Kidney tubule cell (primary cell): Measurements from ENCODE around the gene TASP1.
"Not testable (repeated sequence)": the region's sequence is repeated elsewhere in the genome, so short reads cannot be mapped to it uniquely, and the experiment has no call there.

Experiments used
- DNase-seq: peaks from one replicate; pipeline ENCODE4 v3.0.0-alpha.2; 2018; ENCODE audit warnings: low spot score

Gene TASP1, protein sequence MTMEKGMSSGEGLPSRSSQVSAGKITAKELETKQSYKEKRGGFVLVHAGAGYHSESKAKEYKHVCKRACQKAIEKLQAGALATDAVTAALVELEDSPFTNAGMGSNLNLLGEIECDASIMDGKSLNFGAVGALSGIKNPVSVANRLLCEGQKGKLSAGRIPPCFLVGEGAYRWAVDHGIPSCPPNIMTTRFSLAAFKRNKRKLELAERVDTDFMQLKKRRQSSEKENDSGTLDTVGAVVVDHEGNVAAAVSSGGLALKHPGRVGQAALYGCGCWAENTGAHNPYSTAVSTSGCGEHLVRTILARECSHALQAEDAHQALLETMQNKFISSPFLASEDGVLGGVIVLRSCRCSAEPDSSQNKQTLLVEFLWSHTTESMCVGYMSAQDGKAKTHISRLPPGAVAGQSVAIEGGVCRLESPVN

DNA sequence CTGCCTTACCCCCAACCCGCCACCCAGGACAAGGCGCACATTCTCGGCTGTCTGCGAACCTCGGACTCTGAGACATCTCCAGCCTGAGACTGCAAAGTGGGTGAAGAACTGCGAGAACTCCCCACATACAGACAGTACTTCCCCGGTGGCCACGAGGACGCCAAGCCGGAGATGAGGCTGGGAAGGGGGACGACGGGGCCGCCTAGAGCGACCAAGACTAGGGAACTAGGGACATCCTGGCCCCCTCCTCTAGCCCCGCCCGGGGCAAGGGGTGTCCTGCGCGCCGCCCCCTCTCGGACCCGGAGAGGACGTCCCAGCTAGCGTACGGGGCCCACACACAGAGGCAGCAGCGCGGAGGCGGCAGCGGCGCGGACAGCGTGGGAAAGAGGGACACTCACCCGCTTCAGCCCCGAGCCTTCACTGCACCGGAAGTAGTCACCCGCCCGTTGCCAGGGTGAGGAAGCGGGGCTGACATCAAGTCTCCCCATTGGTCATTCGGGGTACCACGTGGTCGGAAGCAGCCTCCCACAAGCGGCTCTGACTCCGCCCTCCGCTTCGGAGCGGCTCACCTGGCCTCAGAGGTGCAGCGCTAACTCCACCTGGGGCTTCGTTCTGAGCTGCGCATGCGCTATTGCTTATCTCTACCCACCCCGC is at the start of gene TASP1:
TASP1 (minus strand) TSS at position 437 of the 654 bp plus-strand sequence. CDS start 8,854 bp downstream, outside the sequence.
- DNase-seq, result peak; percentile 98

DNA sequence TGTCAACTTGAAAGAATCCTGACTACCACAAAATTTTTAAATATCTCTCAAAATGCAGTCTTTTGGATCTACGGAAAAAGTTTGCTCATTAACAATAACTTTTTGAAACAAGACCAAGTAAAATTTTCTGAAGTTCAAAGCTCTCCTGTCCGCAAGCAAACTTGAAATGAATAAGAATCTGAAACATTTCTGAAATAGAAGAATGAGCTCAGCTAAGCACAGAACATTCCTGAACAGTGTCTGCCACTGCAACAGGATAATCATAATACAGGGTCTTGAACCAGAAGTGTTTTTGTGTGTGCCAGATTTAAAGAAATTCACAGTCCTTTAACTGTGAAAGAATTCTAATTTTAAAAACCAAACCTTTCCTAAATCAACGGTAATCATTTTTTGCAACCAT is 49.1 kb upstream of the TASP1 start:
- DNase-seq, result no peak

GRCh38 chr20:13685623-13686022 is 46.9 kb upstream of the TASP1 start:
- no peak for DNase-seq

DNA sequence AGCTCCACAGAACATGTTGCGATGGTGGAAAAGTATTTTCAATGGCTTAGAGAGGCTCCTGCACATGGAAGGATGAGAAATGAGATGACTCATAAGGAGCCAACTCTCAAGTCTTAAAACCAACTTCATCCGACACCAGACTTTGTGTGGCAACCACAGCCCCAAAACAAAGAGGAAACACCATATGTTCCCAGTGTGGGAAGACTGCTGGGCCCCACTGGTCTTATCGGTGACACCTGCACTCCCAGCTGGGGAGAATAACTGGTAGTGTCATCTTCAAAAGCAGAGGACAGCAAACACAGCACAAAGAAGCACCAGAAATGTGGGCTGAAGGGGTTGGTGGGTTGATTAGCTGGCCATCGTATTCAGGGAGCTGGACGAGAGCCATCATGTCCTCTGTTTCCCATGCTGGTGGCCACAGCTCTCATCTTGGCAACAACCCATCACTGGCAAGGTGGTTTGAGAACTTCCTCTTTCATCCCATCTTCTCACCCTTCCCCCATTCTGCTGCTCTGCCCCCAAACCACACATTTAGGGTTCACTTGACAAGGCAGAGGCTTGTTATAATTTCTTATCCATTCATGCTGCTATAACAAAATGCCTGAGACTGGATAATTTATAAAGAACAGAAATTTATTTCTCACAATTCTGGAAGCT is 46.0 kb upstream of the TASP1 start:
- DNase-seq, result no peak

DNA sequence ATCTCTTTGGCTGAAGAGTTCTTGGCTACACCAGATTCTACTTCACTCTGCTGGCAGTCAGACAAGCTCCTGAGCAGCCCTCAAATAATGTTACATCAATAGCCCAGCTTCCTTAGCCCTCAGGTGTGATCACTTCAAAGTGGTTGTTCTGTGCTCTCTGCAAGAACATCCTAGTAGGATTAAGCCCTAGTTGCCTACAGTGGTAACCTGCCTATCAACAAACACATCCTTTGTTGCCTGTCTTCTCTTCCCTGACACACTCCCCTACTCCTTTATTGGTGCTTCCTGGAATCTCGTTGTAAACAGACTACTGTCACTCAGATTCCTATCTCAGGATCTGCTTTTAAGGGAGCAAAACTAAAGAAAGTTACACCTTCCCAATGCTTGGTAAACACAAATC is 45.1 kb upstream of the TASP1 start:
- DNase-seq, result no peak

DNA sequence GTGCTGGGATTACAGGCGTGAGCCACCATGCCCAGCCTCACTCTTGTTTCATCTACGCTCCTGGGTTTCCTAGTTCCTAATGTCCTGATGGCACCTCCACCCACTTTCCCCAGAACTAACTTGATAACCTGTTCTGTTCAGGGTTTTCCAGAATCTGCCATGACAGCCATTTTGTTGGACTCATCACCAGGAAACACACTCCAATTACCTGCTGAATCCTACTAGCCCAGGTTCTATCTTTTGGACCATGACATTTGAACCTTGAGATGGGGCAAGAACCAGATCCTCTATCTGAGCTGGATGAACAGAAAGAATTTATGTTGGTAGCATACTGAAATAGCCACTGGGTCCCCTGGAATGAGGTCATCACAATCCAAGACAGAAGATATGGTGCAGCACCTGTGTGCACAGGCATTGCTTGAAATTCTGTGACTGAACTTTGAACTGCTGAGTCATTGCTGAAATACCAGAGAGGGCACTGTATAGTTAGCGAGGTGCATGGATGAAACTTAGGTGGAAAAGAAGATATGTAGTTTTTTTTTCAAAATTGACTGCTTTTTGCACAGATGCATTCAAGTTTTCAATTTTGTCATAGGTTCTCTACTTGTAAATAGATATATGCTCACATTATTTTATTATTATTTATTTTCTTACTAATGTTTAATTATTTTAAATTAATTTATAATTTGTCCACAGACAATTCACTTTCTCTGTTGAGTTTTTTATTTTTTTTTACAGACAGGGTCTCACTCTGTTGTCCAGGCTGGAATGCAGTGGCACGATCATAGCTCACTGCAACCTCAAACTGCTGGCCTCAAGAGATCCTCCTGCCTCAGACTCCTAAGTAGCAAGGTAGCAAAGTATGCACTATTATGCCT is 42.8 kb upstream of the TASP1 start:
- peak; percentile 54 for DNase-seq

DNA sequence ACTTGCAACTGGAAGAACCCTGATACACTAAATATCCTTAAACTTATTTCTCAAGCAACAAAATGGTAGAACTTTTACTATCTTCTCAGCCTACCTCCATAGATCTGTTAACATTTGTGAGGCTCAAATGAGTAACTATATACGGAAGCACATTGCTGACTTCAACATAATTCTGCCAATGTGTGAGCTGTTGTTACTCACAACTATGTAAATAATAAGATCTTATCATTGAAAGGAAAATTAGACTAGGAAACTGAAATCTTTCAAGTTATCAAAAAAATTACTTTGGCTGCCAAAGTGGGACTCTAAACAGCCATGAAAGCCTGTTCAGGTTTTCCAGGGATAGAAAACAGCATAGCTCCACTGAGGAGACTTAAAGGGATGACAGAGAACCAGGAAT is 40.2 kb upstream of the TASP1 start:
- DNase-seq, result no peak

GRCh38 chr20:13677241-13677640 is 38.5 kb upstream of the TASP1 start:
- DNase-seq, result no peak

GRCh38 chr20:13676682-13677081 is 38.0 kb upstream of the TASP1 start:
- DNase-seq, result no peak

DNA sequence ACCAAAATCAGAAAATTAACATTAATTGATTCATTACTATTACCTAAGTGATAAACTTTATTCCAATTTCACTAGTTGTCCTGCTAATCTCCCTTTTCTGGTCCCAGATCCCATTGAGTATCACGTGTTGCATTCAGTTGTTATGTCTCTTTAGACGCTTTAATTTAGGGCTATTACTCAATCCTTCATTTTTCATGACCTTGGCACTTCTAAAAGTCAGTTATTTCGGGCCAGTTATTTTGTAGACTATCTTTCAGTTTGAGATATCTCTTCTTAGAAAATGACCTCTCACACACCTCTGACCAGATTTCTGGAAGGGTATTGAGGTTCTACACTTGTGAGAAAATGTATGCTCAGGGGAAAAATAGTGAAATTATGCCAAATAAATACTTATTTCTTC is 34.0 kb upstream of the TASP1 start:
- DNase-seq, result no peak

- no peak for DNase-seq
Observed at GRCh38 chr20:13671916-13672378, 33.2 kb upstream of the TASP1 start.

DNA sequence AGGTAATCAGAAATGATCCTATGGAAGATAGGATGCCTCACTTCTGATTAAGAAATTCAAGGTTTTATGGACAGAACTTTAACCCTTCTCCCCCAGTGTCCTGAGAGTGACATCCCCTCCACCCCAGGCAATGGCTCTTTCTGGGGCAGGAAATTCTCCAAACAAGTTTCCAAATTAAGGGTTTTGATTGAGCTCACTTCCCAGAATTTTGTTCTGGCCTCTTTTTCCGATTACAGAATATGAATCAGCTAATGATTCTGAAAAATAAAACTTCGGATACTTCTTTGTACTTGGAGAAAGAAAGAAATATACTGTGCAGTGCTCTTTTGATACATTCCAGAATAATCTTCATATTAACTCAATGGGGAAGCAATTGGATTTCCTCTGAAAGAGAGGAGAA is 32.8 kb upstream of the TASP1 start:
- DNase-seq, result no peak

DNA sequence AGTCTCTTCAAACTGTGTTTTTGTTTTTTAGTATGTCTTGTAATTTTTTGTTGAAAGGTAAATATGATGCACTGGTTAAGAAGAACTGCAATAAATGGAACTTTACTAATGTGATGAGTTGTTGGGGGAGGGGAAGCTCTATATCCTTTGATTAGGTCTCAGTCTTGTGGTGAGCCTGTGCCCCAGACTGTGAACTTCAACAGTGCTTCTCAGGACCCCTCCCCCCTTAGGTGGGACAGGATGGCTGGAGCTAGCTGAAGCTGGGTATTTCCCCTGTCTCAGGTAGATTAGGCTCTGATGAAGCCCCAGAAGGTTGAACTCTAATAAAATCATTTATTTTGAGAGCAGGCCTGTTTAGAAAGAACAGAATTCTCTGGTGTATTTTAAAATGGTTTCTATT is 31.4 kb upstream of the TASP1 start:
- no peak for DNase-seq

DNA sequence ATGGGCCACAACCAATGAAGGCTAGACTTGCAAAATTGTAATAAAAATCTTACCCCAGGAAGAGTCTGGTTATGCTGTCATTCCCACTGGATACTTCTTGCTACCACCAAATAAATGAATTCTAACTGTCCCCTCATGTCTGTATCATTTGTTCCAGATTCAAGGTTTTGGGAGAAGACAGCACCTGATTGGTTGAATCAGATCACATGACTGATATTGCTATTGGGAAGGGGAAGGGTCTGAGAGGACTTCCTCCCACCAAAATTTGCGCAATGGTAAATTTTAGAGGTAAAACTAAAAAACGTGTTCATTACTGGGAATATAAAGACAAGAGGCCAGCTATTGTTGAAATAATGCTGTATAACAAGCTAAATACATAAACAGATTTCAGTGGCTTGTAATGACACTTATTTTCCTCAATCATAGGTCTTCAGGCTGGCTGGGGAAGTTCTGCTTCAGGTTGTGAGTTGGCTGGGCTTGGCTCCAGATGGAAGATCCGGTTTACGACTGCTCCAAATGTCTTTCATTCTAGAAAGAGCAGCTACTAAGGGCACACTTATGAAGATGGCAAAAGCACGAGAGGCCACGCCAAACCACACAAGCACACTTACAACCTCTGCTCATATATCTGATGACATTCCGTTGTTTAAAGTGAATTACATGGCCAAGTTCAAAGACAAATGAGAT is 27.1 kb upstream of the TASP1 start:
- no peak for DNase-seq

- no peak for DNase-seq
Observed at GRCh38 chr20:13661070-13661685, 22.4 kb upstream of the TASP1 start.

- no peak for DNase-seq
Observed at GRCh38 chr20:13659288-13659687, 20.6 kb upstream of the TASP1 start.

- DNase-seq, result not testable (repeated sequence)
Observed at GRCh38 chr20:13658060-13658459, 19.3 kb upstream of the TASP1 start.

DNA sequence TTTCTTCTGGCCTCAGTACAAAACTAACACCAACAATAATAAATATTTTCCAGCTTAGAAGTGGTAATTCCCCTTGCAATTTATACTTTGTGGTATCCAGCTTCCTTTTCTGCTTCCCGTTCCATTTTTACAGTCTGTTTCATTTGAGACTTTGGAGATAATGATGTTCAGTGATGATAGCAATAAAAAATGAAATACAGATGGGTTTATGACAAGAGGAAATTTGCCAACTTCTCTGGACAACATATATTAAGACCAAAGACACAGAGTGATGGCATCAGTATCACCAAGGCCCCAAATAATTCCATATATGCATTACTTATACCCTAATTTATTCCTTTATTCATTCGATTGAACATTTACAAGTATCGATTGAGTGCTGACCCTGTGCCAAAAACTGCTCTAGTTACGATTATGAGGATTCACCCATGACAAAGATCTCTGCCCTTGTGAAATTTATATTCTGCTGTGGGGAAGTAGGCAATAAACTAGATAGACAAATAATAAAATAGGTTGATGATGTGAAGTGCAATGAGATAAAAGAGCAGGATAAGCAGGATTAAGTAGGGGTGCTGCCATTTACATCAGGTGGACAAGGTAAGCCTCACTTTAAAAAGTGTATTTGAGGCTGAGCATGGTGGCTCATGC is 18.1 kb upstream of the TASP1 start:
- no peak for DNase-seq

- no peak for DNase-seq
Observed at GRCh38 chr20:13654463-13655023, 15.8 kb upstream of the TASP1 start.

GRCh38 chr20:13650474-13650873 is 11.7 kb upstream of the TASP1 start:
- DNase-seq, result no peak
